KOPT-K1 (cell line): ENCODE data around the gene NTNG1.
"Not testable (repeated sequence)": the region's sequence is repeated elsewhere in the genome, so short reads cannot be mapped to it uniquely, and the experiment has no call there.

Experiments
- H3K27ac ChIP-seq: fragments of 200-600 bp; sonication (generic); 2 replicates; pipeline ENCODE4 v1.5.1; 2016; ENCODE audit warnings: antibody characterized with exemption, mild to moderate bottlenecking, low read depth, low read length; ENCODE audit not compliant: poor library complexity, severe bottlenecking
- H3K36me3 ChIP-seq: fragments of 200-600 bp; sonication (generic); 2 replicates; pipeline ENCODE4 v1.5.1; 2017; ENCODE audit warnings: antibody characterized with exemption, mild to moderate bottlenecking, low read length, moderate library complexity; ENCODE audit not compliant: insufficient read depth
- H3K9me3 ChIP-seq: fragments of 200-600 bp; sonication (generic); 2 replicates; pipeline ENCODE4 v1.5.1; 2017; ENCODE audit warnings: antibody characterized with exemption, low read length, mild to moderate bottlenecking; ENCODE audit not compliant: insufficient read depth, poor library complexity, severe bottlenecking

The NTNG1 gene

GRCh38 chr1:107164901-107165300 is 24.1 kb downstream of the NTNG1 start:
- not testable (repeated sequence) for H3K36me3 ChIP-seq, H3K27ac ChIP-seq, H3K9me3 ChIP-seq

- Histone ChIP-seq H3K9me3 (peaks cover 5% of the 10 kb centered on the region), H3K36me3 (no peaks in the 10 kb centered on the region), H3K27ac (no peak overlapping the region)
Measured at GRCh38 chr1:107169615-107170014, 28.8 kb downstream of the NTNG1 start.

- Histone ChIP-seq H3K36me3 (no peaks in the 10 kb centered on the region), H3K9me3 (no peaks in the 10 kb centered on the region), H3K27ac (no peak overlapping the region)
Measured at GRCh38 chr1:107171333-107171732, 30.5 kb downstream of the NTNG1 start.

GRCh38 chr1:107172450-107173170 is 31.8 kb downstream of the NTNG1 start:
- Histone ChIP-seq H3K36me3 (no peaks in the 10 kb centered on the region), H3K27ac (no peak overlapping the region), H3K9me3 (no peaks in the 10 kb centered on the region)

- Histone ChIP-seq H3K9me3 (no peaks in the 10 kb centered on the region), H3K27ac (no peak overlapping the region), H3K36me3 (no peaks in the 10 kb centered on the region)
Measured at GRCh38 chr1:107175102-107175909, 34.5 kb downstream of the NTNG1 start.

- Histone ChIP-seq H3K27ac (no peak overlapping the region), H3K36me3 (no peaks in the 10 kb centered on the region), H3K9me3 (no peaks in the 10 kb centered on the region)
Measured at GRCh38 chr1:107181253-107181969, 40.6 kb downstream of the NTNG1 start.

- Histone ChIP-seq H3K27ac (no peak overlapping the region), H3K9me3 (no peaks in the 10 kb centered on the region)
Measured at GRCh38 chr1:107183011-107183410, 42.2 kb downstream of the NTNG1 start.

GRCh38 chr1:107184888-107185287 is 44.0 kb downstream of the NTNG1 start:
- no peak overlapping the region for H3K27ac ChIP-seq
- no peaks in the 10 kb centered on the region for H3K36me3 ChIP-seq
- no peaks in the 10 kb centered on the region for H3K9me3 ChIP-seq

More at GRCh38 chr1:107183011-107183410, 42.2 kb downstream of the NTNG1 start:
- H3K36me3 ChIP-seq, result no peaks in the 10 kb centered on the region

GRCh38 chr1:107187399-107187798 is 46.6 kb downstream of the NTNG1 start:
- Histone ChIP-seq H3K27ac (no peak overlapping the region), H3K36me3 (no peaks in the 10 kb centered on the region), H3K9me3 (no peaks in the 10 kb centered on the region)

GRCh38 chr1:107188160-107188559 is 47.3 kb downstream of the NTNG1 start:
- Histone ChIP-seq H3K9me3 (no peaks in the 10 kb centered on the region), H3K27ac (no peak overlapping the region), H3K36me3 (no peaks in the 10 kb centered on the region)

GRCh38 chr1:107194380-107194779 is 53.5 kb downstream of the NTNG1 start:
- H3K27ac ChIP-seq, result no peak overlapping the region
- H3K36me3 ChIP-seq, result no peaks in the 10 kb centered on the region
- H3K9me3 ChIP-seq, result no peaks in the 10 kb centered on the region

- Histone ChIP-seq H3K9me3 (no peaks in the 10 kb centered on the region), H3K36me3 (no peaks in the 10 kb centered on the region), H3K27ac (no peak overlapping the region)
Measured at GRCh38 chr1:107195476-107195875, 54.6 kb downstream of the NTNG1 start.

GRCh38 chr1:107196973-107197562 is 56.2 kb downstream of the NTNG1 start:
- Histone ChIP-seq H3K9me3 (no peaks in the 10 kb centered on the region), H3K36me3 (no peaks in the 10 kb centered on the region), H3K27ac (no peak overlapping the region)

- no peaks in the 10 kb centered on the region for H3K36me3 ChIP-seq
- H3K9me3 ChIP-seq, result no peaks in the 10 kb centered on the region
- H3K27ac ChIP-seq, result no peak overlapping the region
Measured at GRCh38 chr1:107198561-107198960, 57.7 kb downstream of the NTNG1 start.

GRCh38 chr1:107200631-107201030 is 59.8 kb downstream of the NTNG1 start:
- Histone ChIP-seq H3K27ac (no peak overlapping the region), H3K36me3 (no peaks in the 10 kb centered on the region), H3K9me3 (peaks cover 9% of the 10 kb centered on the region)
